GM23248 (cell line): Measurements from ENCODE around the gene HDAC4.

Experiments used
- EZH2 ChIP-seq: fragments of 200-600 bp; sonication (generic); IDR thresholded peaks from 2 replicates; pipeline ENCODE4 v1.6.1; 2018; ENCODE audit warnings: antibody characterized with exemption, mild to moderate bottlenecking; ENCODE audit not compliant: insufficient read depth, poor library complexity, severe bottlenecking
- EZH2phosphoT487 ChIP-seq: fragments of 200-600 bp; sonication (generic); IDR thresholded peaks from 2 replicates; pipeline ENCODE4 v1.6.1; 2018; ENCODE audit warnings: antibody characterized with exemption, moderate library complexity, mild to moderate bottlenecking, low read depth; ENCODE audit not compliant: insufficient read depth

DNA sequence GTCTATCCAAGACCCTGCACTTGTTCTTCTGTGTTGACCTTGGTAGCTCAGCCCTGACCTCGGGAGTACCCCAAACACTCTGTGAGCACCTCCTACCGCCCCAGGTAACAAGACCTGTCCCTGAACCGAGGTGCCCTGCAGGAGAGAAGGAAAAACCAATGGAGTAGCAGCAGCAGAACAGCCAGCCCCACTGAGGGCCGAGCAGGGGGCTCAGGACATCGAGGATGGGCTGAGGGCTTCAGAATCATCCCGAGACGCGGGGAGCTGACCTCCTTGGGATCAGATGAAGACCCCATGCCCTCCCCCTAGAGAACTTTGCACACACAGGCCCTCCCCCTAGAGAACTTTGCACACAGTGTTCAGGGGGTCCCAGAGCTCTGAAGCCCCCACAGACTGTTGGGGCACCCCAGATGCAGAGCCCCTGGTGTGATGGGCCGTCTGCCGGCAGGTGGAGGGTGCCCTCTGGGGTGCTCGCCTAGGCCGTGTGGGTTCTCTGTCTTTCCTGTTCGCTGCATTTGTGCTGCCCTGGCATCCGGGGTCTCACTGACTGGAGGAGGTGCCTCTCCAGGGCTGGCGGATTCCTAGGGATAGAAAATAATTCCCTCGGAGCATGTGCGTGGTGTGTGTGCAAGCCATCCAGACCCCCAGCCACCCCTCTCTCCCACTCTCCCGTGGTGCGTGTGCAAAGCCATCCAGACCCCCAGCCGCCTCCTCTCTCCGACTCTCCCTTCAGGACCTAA is 363.8 kb downstream of the HDAC4 start:
- TF ChIP-seq EZH2 (no peak), EZH2phosphoT487 (no peak)
